Measurements from ENCODE around the gene RREB1.

Gene RREB1

DNA sequence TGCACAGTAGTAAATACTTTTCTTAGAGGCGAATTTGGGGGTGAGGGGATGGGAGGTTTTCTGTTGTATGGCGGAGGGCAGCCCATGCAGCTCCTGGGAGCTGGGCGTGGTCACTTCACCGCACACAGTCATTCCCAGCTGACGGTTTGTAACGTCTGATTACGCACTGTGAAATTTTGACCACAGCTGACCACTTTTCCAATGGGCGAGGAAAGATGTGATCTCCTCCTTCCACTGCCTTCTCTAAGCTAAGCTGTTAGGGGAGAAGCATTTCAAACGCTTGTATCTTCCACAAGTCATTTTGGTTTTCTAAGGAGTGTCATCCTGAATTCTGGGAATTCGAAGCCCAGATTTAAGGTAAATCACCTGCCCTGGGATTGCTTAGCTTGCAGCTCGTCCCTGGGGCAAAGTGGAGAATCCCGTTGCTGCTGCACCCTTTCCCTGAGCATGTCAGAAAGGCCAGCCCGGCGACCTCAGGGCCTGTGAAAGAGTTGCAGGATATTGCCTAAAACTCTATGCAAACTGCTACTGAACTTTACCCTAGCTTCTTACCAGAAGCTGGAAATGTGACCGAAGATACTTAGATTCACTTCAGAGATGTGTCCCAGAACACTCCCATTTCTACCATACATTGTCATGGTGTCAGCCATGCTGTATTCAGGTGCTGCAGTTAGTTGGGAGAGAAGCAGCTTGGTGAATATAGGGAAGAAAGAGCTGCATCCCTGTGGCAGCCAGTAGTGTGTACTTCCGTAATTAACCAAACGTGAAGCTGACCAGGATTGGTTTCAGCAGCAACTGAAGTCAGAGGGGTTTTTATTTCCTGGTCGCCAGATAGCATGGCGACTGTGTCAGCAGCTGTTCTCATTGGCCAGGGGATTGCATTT is 58.9 kb downstream of the RREB1 start:
- DNase-seq = no peak

- DNase-seq = no peak
These were observed 61.5 kb downstream of the RREB1 start for GRCh38 chr6:7169296-7169721.

DNA sequence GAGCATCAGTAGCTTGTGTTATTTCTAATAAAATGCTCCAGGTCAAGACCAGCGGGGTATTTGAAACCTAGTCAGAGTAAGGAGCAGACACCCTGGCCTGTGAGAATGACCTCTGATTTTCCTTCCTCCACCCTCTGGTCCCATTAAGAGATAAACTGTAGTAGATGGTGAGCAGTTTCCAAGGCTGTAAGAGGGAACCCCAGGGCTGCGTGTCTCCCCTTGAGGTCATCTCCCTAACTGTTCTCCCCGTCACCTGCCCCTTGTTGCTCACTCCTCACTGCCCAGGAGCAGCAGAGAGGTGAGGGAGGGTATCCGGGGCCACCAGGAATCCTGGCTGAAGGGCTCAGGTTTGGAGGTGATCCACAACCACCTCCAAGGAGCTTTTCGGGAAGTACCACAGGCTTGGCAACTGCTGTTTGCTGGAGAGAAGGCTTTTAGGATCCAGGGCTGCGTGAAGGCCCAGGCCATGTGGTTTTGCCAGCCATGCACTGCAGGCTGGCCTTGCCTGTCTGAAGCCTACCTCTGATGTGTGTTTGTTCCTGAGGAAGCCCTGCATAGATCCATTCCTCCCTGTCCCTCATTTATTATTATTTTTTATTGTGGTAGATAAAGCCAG is 62.5 kb downstream of the RREB1 start:
- DNase-seq = no peak

- no peak for DNase-seq
These were observed 63.4 kb downstream of the RREB1 start for GRCh38 chr6:7171119-7171518.

- DNase-seq = no peak
These were observed 64.0 kb downstream of the RREB1 start for GRCh38 chr6:7171733-7172132.

GRCh38 chr6:7172649-7173048 is 64.9 kb downstream of the RREB1 start:
- no peak for DNase-seq

- no peak for DNase-seq
These were observed 66.2 kb downstream of the RREB1 start for GRCh38 chr6:7173843-7174503.

- no peak for DNase-seq
These were observed 67.7 kb downstream of the RREB1 start for GRCh38 chr6:7175462-7175861.

DNA sequence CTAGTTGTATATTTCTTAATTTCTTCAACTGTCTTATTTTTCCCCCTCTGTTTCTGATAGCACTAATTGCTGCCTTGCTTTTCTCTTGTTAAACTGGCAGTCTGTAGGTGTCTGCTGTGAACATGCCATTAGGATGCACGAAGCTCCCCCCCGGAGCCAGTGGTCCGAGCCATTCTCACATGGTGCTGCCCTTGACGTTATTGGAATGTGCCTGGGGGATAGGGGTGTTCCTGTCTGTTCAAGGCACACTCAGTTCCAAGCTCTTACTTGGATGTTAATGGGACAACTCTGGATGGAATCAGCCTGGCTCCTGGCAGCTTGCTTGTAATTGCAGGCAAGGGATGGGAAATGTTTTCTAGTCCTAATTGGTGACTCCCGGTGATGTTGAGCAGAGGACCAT is 68.4 kb downstream of the RREB1 start:
- no peak for DNase-seq

DNA sequence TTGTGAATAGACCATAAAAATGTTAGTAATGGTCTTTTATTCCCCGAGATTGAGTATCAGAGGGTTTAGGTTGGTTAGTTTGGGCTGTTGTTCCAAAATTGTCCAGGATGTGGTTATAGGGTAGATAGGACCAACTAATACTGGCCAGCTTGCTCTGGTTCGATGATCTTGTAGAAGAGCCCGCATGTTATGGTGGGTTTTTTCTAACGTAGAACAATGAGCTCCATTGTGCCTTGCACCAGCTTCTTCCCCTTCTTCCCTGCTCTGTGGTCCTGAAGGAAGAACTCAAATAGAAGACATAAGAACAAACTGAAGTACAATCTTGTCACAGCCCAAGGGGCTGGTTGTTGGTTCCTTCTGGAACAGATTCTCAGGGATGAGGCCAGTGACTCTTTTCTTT is 70.5 kb downstream of the RREB1 start:
- no peak for DNase-seq

DNA sequence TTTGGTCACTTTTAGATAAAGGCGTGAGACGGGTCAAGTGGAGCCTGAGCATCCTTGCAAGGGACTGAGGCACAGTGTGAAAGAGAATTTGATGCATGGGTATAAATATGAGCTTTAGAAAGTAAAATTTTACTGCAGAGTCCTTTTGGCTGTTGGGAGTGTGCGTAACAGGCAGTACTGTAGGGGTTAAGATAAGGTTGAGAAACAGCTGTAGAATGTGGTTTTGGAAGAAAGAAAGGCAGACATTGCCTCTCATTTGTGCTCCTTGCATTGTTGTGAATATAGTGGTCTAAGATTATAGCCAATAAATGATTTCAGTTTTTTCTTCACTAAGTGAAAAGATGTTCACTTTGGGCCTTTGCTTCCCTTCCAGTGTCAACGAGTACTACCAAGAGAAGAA is 73.0 kb downstream of the RREB1 start:
- DNase-seq = no peak

DNA sequence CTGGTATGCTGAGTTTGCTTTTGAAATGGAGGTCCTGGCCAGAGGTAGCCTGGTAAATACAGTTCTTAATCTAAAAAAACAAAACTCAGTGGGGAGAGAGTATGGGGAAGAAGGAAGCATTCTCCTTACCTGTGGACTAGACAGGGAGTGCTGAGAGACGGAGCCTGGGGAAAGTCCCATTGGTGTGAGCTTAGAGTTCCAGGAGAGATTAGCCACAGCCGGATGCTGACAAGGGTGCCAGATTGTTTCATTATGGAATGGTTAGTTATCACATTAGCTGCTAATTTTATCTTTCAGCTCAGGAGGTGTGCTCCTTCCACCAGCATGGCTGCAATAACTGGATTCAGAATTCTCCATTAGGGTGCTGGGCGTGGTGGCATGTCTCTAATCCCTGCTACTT is 75.9 kb downstream of the RREB1 start:
- DNase-seq = no peak

DNA sequence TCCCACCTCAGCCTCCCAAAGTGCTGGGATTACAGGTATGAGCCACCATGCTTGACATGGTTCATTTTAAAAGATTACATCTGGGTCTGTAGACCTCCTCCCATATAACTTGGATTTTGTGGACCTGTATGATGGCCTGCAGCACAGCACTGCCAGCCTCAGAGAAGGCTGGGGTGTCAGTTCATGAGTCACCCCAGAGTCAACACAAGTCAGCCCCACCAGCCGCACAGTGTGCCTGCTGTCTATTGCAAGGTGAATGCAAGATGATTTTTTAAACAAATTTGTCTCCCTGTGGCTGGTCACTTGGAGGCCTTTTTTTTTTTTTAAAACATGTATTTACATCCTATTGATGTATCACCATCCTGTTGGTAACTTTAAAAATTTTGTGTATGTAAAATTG is 76.7 kb downstream of the RREB1 start:
- DNase-seq = no peak

GRCh38 chr6:7185561-7185960 is 77.8 kb downstream of the RREB1 start:
- no peak for DNase-seq

GRCh38 chr6:7188492-7188891 is 80.7 kb downstream of the RREB1 start:
- DNase-seq = no peak

DNA sequence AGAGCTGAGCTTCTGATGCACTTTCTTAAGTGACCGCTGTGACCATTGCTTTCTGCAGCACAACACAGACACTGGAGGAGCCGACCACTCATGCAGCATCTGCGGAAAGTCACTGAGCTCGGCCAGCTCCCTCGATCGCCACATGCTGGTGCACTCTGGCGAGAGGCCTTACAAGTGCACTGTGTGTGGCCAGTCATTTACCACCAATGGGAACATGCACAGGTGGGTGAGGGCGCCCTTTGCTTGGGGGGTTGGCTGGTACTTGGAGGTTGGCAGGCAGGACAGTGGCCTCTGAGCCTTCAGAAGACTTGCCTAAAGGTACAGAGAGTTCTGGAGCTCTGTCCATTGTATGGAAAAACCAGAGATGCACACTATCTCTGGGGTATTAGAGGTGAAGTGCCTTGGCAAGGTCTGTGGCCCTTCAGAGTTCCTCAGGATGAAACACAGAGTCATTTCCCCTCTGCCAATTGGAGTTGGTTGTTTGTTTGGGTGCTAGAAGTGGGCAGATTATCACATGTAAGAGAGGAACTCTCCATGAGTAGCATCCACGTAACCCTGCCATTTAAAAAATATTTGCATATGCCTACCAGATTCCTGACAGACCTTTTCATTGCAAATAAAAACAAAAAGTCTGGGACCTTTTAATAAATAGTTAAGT is 81.5 kb downstream of the RREB1 start:
- no peak for DNase-seq

DNA sequence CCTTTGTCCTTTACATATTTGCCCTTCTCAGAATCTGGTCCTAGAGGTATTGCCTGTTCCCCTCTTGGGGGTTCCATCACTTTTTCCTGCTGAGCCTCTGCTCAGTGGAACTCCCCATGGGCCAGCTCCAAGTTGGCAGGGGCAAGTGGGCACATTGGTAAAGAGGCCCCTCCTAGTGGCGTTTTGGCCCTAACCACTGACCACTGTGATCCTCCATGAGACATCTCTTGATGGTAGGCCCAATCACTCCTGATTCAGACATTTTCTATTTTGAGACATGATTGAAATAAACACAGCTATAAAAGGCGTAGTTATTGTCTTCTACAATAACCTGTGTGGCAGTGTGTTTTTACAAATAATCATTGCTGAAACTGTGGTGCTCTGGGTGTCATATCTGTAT is 83.0 kb downstream of the RREB1 start:
- no peak for DNase-seq

DNA sequence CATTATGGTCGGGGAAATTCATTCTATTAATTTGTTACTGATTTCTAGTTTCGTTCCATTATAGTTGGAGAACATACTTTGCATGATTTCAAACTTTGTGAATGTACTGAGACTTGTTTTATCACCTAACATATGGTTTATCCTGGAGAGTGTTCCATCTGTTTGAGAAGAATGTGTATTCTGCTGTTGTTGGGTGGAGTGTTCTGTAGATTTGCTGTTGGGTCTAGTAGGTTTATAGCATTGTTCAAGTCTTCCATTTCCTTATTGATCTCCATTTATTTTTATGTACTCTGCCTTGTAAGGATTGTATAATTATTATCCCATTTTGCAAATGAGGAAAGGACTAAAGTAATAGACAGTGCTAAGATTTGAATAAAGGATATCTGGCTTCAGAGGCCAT is 85.4 kb downstream of the RREB1 start:
- DNase-seq = no peak

GRCh38 chr6:7194657-7195056 is 86.9 kb downstream of the RREB1 start:
- no peak for DNase-seq

DNA sequence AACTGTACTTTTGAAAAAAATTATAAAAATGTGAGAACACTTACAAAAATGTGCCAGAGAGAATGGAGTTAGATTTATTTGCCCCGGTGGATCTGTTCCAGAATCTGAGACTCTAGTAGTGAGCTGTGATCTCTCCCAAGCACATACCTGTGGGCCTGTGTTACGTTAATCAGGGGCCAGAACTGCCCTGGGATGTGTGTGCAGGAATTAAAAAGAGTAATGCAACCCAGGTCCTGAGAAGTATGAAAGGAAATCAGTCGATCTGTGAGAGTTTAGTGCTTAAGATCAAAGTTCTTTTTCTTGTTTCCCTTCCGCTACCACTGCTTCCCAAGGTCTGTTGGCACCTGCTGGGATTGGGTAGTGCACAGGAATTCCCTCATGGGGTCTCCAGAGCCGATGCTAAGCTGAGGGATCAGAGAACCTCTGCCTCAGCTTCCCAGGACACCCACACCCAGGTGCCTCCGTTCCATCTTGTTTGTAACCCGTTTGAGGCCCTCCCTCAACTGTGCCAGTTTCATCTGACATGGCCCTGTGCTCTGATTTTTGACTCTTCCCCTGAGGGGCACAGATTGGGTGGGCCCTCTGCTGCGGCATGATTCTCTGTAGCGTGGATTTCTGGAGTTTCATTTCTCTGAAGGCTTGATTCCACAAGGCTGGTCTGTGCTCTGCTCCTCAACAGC is 87.7 kb downstream of the RREB1 start:
- DNase-seq = no peak

DNA sequence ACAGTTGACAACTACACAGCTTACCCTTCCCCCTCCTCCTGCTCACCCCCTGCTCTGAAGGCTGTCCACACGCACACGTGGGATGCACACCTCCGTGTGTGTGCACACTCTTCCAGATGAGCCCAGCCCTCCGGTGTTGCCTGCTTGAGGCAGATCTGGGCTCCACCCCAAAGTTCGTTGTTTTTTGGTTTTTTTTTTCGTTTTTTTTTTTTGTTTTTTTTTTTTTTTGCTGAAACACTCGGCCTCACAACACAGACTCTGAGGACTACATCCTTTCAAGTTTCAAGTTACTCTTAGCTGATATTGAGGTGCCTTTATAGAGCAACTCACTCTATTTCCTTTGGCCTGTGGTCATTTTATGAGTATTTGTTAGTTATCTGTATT is 88.2 kb downstream of the RREB1 start:
- no peak for DNase-seq

- DNase-seq = no peak
These were observed 89.0 kb downstream of the RREB1 start for GRCh38 chr6:7196685-7197283.

- DNase-seq = no peak
These were observed 90.0 kb downstream of the RREB1 start for GRCh38 chr6:7197747-7198146.
